Stimulated activated CD8-positive, alpha-beta memory T cell treated with anti-CD3 and anti-CD28 coated beads, Interleukin-7, amount 100 ng/mL, for 24 hours (primary cell): ENCODE measurements around the gene VWDE.
"Not testable (repeated sequence)": the region's sequence is repeated elsewhere in the genome, so short reads cannot be mapped to it uniquely, and the experiment has no call there.

Source experiments
- DNase-seq: peaks from one replicate; pipeline ENCODE4 v3.0.0-alpha.2; 2020; ENCODE audit warnings: low read depth

Gene VWDE

DNA sequence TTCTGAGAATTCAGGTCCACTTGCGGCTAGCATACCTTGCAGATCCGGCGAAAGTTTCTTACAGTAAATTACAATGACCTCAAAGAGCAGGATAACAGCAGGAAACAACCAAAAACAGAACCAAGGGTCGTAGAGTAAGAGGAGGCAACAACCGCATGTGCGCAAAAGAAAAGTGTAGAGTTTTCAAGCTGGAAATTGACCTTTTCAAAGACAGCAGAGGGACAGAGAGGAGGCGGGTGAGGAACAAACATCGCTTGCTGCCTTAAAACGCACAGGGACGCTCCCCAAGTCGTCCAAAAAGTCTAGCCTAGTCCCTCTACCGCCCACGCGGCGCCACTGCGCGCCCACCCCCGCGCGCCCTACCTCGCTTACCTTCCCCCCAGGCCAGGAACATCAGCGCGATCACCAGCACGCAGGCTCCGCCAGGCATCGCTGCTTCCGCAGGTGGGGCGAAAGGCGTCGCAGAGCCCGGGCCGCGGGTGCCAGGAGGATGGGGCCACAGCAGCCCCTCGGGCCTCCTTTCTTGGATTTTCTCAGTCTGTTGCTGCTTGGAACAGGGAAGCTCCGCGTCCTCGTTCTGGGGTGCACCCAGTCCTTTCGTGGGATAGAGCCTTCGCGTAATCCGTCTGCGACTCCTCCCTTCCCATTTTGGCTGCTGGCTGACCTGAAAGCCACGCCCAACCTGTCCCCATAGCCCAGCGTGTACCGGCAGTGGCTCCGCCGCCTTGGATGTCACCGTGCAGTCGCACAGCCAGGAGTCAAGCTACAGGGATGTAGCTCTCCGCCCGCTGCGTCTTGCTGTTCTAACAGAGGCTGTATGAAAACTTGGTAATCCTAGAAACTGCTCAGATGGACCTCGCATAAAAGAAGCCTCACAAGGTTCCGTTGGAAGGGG is at the start of gene VWDE:
Gene VWDE, minus strand, starts transcription at position 579 of the 895 bp plus-strand sequence. Its CDS starts 149 bp downstream, at position 430.
- no peak for DNase-seq

- not testable (repeated sequence) for DNase-seq
Observed at GRCh38 chr7:12453136-12453535, 49.5 kb upstream of the VWDE start.

GRCh38 chr7:12450615-12451014 is 47.0 kb upstream of the VWDE start:
- no peak for DNase-seq

DNA sequence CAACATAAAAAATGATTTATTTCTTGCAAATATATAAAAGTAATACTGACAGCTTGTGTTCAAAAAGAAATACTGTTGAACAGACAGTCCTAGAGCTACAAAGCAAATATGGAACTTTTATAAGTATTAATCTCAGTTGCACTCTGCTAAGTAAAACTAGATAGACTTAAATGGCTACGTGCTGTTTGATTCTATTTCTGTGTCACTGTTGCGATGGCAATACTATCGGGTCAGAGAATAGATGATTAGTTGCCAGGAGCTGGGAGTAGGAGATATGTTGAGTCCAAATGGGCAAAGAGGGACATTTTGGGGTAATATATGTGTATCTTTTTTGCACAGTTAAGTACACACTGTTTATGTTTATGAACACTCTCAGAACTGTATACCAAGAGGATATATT is 41.1 kb upstream of the VWDE start:
- DNase-seq: no peak

GRCh38 chr7:12440229-12440628 is 36.6 kb upstream of the VWDE start:
- no peak for DNase-seq

GRCh38 chr7:12436896-12437535 is 33.4 kb upstream of the VWDE start:
- no peak for DNase-seq

GRCh38 chr7:12436126-12436525 is 32.5 kb upstream of the VWDE start:
- no peak for DNase-seq

GRCh38 chr7:12434012-12434642 is 30.5 kb upstream of the VWDE start:
- no peak for DNase-seq

- no peak for DNase-seq
Observed at GRCh38 chr7:12431886-12432556, 28.4 kb upstream of the VWDE start.

DNA sequence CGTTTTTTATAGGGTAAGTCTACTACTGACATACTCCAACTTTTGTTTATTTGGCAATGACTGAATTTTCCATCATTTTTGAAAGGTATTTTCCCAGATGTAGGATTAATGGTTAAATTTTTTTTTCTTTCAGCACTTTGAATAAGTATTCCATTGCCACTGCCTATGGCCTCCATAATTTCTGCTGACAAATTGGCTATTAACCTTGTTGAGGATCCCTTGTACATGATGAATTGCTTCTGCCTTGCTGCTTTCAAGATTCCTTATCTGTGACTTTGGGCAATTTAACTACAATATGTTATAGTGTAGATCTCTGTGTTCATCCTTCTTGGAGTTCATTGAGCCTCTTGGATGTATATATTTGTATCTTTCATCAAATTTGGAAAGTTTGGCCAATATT is 21.6 kb upstream of the VWDE start:
- no peak for DNase-seq

GRCh38 chr7:12423997-12424745 is 20.5 kb upstream of the VWDE start:
- no peak for DNase-seq

- no peak for DNase-seq
Observed at GRCh38 chr7:12423355-12423996, 19.8 kb upstream of the VWDE start.

- no peak for DNase-seq
Observed at GRCh38 chr7:12422554-12423320, 19.1 kb upstream of the VWDE start.

DNA sequence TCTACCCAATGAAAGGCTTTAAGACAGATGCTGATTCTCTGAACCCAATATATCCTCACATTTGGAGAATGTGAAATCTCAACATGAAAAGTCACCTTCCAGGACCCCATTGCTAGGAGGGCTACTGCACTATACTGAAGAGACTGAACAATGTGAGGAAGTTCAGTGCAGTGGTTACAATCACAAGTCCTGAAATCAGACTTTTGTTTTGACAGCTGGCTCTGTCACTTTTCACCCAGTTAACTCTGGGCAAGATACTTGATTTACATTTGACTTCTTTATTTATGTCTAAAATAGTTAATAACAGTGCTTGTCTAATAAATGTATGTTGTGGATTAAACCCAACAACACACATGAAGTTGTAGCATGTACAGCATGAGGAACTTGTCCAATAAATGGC is 14.8 kb upstream of the VWDE start:
- DNase-seq: no peak

DNA sequence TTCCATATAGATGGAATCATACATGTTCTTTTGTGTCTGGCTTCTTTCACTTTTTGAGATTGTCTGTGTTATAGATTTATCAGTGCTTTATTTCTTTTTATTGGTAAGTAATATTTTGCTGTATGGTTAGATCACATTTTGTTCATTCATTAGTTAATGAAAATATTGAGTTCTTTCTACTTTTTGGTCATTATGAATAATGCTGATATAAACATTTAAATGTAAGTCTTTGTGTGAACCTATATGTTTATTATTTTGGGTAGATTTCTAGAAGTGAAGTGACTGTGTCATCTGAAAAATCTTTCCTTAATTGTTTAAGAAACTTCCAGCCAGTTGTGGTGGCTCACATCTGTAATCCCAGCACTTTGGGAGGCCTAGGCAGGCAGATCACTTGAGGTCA is 11.4 kb upstream of the VWDE start:
- DNase-seq: no peak

DNA sequence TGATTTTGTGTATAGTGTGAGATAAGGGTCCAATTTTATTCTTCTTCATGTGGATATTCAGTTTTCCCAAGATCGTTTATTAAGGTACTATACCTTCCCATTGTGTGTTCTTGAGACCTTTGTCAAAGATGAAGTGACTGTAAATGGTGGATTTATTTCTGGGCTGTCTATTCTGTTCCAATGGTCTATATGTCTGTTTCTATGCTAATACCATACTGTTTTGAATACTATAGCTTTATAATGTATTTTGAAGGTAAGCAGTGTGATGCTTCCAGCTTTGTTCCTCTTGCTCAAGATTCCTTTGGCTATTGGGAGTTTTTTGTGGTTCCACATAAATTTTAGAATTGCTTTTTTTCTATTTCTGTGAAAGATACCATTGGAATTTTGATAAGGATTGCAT is 8.7 kb upstream of the VWDE start:
- DNase-seq: no peak

GRCh38 chr7:12410523-12410922 is 6.9 kb upstream of the VWDE start:
- DNase-seq: no peak

GRCh38 chr7:12409097-12409711 is 5.5 kb upstream of the VWDE start:
- DNase-seq: no peak

DNA sequence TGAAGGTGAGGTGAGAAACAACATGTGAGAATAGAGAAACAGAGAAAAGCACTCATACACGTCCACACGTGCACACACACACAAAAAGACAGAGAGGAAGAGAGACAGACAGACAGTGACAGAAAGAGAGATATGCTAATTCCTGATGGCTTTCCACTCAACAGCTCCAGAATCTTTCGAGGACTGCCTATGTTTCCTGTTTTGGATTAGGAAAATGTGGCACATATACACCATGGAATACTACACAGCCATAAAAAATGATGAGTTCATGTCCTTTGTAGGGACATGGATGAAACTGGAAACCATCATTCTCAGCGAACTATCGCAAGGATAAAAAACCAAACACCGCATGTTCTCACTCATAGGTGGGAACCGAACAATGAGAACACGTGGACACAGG is 4.0 kb upstream of the VWDE start:
- DNase-seq: not testable (repeated sequence)

DNA sequence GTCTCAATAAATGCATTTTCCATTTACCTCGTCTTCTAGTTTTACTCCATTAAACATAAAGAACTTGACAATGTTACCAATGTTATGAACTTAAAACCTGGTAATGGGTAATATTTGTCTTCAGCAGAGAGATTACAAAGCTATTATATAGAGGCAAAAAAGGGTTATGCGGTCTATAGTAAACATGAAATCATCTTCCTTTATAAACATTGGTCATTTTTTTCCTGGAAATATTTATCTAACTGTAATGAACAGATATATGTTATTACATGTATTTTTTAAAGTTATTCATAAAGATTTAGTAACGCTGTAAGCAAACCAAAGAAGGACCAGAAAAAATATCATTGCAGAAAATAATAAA is 1.3 kb downstream of the VWDE start:
- no peak for DNase-seq
